HepG2 (cell line): ENCODE measurements around the gene NOL4L. TPM values are rescaled to one million over a fixed set of nuclear protein-coding genes. Genes with fewer than 3 reads are reported as not detected.

ENCODE experiments used
- FOXO1 ChIP-seq: sonication (generic); formaldehyde crosslinking; IDR thresholded peaks from 2 replicates; pipeline ENCODE4 v1.4.0; 2020; ENCODE audit warnings: missing genetic modification reagents
- GLI4 ChIP-seq: sonication (generic); formaldehyde crosslinking; IDR thresholded peaks from 2 replicates; pipeline ENCODE4 v1.5.1; 2020; ENCODE audit warnings: missing genetic modification reagents, mild to moderate bottlenecking, moderate library complexity, borderline replicate concordance
- MEIS1 ChIP-seq: sonication (generic); formaldehyde crosslinking; IDR thresholded peaks from 2 replicates; pipeline ENCODE4 v1.9.0; 2021; ENCODE audit warnings: mild to moderate bottlenecking, missing genetic modification reagents, moderate library complexity, borderline replicate concordance
- MYC ChIP-seq: sonication (generic); formaldehyde crosslinking; IDR thresholded peaks from 2 replicates; pipeline ENCODE4 v1.9.0; 2021; ENCODE audit warnings: missing genetic modification reagents, borderline replicate concordance
- SIX1 ChIP-seq: sonication (generic); formaldehyde crosslinking; IDR thresholded peaks from 2 replicates; pipeline ENCODE4 v1.4.0; 2020; ENCODE audit warnings: missing genetic modification reagents, borderline replicate concordance
- SNAI1 ChIP-seq: sonication (generic); formaldehyde crosslinking; IDR thresholded peaks from 2 replicates; pipeline ENCODE4 v1.5.0; 2020; ENCODE audit warnings: mild to moderate bottlenecking, missing genetic modification reagents, borderline replicate concordance
- SOX6 ChIP-seq, 2 experiments: fragments of 450-650 bp in 1 of 2; sonication (generic) in 1 of 2; formaldehyde crosslinking in 1 of 2; IDR thresholded peaks; 2 replicates each; pipeline versions ENCODE4 v1.4.0 to v1.6.1; 2017 to 2020; ENCODE audit warnings: antibody characterized with exemption in 1 of 2, mild to moderate bottlenecking in 1 of 2, missing genetic modification reagents in 1 of 2
- SUZ12 ChIP-seq: fragments of 150-350 bp; IDR thresholded peaks from 2 replicates; pipeline ENCODE4 v1.6.1; 2014; ENCODE audit warnings: low read depth, low read length
- TERF1 ChIP-seq: sonication (generic); formaldehyde crosslinking; IDR thresholded peaks from 2 replicates; pipeline ENCODE4 v1.8.0; 2022; ENCODE audit warnings: mild to moderate bottlenecking, missing genetic modification reagents, moderate library complexity
- USF2 ChIP-seq, 2 experiments: sonication (generic) in 1 of 2; formaldehyde crosslinking in 1 of 2; IDR thresholded peaks; 2 replicates each; pipeline versions ENCODE4 v1.5.1 to v1.6.1; 2011 to 2020; ENCODE audit warnings: borderline replicate concordance in 1 of 2, low read depth in 1 of 2, low read length in 1 of 2, mild to moderate bottlenecking in 1 of 2, missing genetic modification reagents in 1 of 2, moderate library complexity in 1 of 2
- ZBTB26 ChIP-seq: IDR thresholded peaks from 2 replicates; pipeline ENCODE4 v1.6.1; 2016; ENCODE audit warnings: missing compliant biosample characterization, missing genetic modification reagents, borderline replicate concordance
- ZNF10 ChIP-seq: sonication (generic); formaldehyde crosslinking; IDR thresholded peaks from 2 replicates; pipeline ENCODE4 v1.4.0; 2020; ENCODE audit warnings: mild to moderate bottlenecking, low read depth, missing genetic modification reagents, borderline replicate concordance
- ZNF121 ChIP-seq: sonication (generic); formaldehyde crosslinking; IDR thresholded peaks from 2 replicates; pipeline ENCODE4 v1.5.0; 2020; ENCODE audit warnings: mild to moderate bottlenecking, missing genetic modification reagents
- ZNF441 ChIP-seq: sonication (generic); formaldehyde crosslinking; IDR thresholded peaks from 2 replicates; pipeline ENCODE4 v1.7.0; 2021; ENCODE audit warnings: missing genetic modification reagents, borderline replicate concordance
- ZNF468 ChIP-seq: sonication (generic); formaldehyde crosslinking; IDR thresholded peaks from 2 replicates; pipeline ENCODE4 v1.8.0; 2022; ENCODE audit warnings: mild to moderate bottlenecking, moderate library complexity, missing genetic modification reagents
- ZNF510 ChIP-seq: sonication (generic); formaldehyde crosslinking; IDR thresholded peaks from 2 replicates; pipeline ENCODE4 v1.4.0; 2020; ENCODE audit warnings: low read depth, mild to moderate bottlenecking, missing genetic modification reagents
- ZNF83 ChIP-seq: sonication (generic); formaldehyde crosslinking; IDR thresholded peaks from 2 replicates; pipeline ENCODE4 v1.4.0; 2020; ENCODE audit warnings: missing genetic modification reagents, mild to moderate bottlenecking, borderline replicate concordance
- ZNF891 ChIP-seq: sonication (generic); formaldehyde crosslinking; IDR thresholded peaks from 2 replicates; pipeline ENCODE4 v1.5.0; 2020; ENCODE audit warnings: mild to moderate bottlenecking, missing genetic modification reagents
- ZSCAN25 ChIP-seq: sonication (generic); formaldehyde crosslinking; IDR thresholded peaks from 2 replicates; pipeline ENCODE4 v1.8.0; 2022; ENCODE audit warnings: mild to moderate bottlenecking, missing genetic modification reagents
- polyA plus RNA-seq, 8 experiments: library from polyadenylated mRNA; depleted of rRNA in 3 of 8; stranded (reverse) in 7 of 8; unstranded in 1 of 8; fragments of >200 nt; fragmentation: Illumina TruSeq in 4 of 8; extraction: Trizol in 4 of 8; gene quantifications; 2 replicates each; pipeline versions ENCODE4 v1.2.1 to v1.2.3, GENCODE V29; 2011 to 2016; ENCODE audit warnings: low read depth in 4 of 8, missing spikeins in 1 of 8, mixed read lengths in 1 of 8; ENCODE audit not compliant: insufficient read depth in 1 of 8
- total RNA-seq, 5 experiments: library from RNA; depleted of rRNA; stranded (reverse); fragments of >200 nt; fragmentation: Illumina TruSeq; extraction: Trizol; gene quantifications; 2 replicates each; pipeline ENCODE4 v1.2.3, GENCODE V29; 2016; ENCODE audit warnings: low read depth in 1 of 5
- TF ChIP-seq, protein P1 (sequence below): sonication (generic); formaldehyde crosslinking; conservative IDR thresholded peaks from 2 replicates; pipeline ENCODE4 v1.5.0; 2020; ENCODE audit warnings: missing genetic modification reagents
- TF ChIP-seq, protein P2 (sequence below): sonication (generic); formaldehyde crosslinking; IDR thresholded peaks from 2 replicates; pipeline ENCODE4 v1.4.0; 2020; ENCODE audit warnings: missing genetic modification reagents, mild to moderate bottlenecking, borderline replicate concordance

Gene NOL4L
- total and polyA plus RNA-seq, 2 of the 13 experiments (the other 11 are each of a cell fraction or from before 2014, with no cell fraction given), result 16.6 to 35.4 TPM

- TF ChIP-seq USF2 (IDR thresholded peaks at IDR 0.05; ENCODE audit: low read depth, low read length) (no peak), USF2 (CRISPR knock-in tag; IDR thresholded peaks at IDR 0.05; ENCODE audit: borderline replicate concordance) (no peak), ZBTB26 (no peak), ZNF10 (no peak), SUZ12 (no peak), ZNF468 (CRISPR knock-in tag) (peak; percentile 85; the same call in 1 of the 2 replicates), SOX6 (IDR thresholded peaks at IDR 0.05) (no peak), SOX6 (CRISPR knock-in tag; IDR thresholded peaks at IDR 0.05) (no peak), MYC (0 out of 2 replicates have a peak, but pooled peaks have one; percentile 52), ZNF121 (CRISPR knock-in tag) (peak; percentile 42), SNAI1 (CRISPR knock-in tag) (peak; percentile 50; the same call in 1 of the 2 replicates), ZNF510 (CRISPR knock-in tag) (peak; percentile 12; the same call in 1 of the 2 replicates), MEIS1 (0 out of 2 replicates have a peak, but pooled peaks have one; percentile 7), ZNF83 (0 out of 2 replicates have a peak, but pooled peaks have one; percentile 70), ZNF891 (CRISPR knock-in tag) (peak; percentile 75), ZNF441 (CRISPR knock-in tag) (no peak), FOXO1 (CRISPR knock-in tag) (no peak), TERF1 (CRISPR knock-in tag) (0 out of 2 replicates have a peak, but pooled peaks have one; percentile 41), GLI4 (0 out of 2 replicates have a peak, but pooled peaks have one; percentile 35), ZSCAN25 (CRISPR knock-in tag) (no peak), SIX1 (CRISPR knock-in tag) (no peak)
- TF ChIP-seq, protein P1, sequence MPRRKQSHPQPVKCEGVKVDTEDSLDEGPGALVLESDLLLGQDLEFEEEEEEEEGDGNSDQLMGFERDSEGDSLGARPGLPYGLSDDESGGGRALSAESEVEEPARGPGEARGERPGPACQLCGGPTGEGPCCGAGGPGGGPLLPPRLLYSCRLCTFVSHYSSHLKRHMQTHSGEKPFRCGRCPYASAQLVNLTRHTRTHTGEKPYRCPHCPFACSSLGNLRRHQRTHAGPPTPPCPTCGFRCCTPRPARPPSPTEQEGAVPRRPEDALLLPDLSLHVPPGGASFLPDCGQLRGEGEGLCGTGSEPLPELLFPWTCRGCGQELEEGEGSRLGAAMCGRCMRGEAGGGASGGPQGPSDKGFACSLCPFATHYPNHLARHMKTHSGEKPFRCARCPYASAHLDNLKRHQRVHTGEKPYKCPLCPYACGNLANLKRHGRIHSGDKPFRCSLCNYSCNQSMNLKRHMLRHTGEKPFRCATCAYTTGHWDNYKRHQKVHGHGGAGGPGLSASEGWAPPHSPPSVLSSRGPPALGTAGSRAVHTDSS (CRISPR knock-in tag), result no peak
- TF ChIP-seq, protein P2, sequence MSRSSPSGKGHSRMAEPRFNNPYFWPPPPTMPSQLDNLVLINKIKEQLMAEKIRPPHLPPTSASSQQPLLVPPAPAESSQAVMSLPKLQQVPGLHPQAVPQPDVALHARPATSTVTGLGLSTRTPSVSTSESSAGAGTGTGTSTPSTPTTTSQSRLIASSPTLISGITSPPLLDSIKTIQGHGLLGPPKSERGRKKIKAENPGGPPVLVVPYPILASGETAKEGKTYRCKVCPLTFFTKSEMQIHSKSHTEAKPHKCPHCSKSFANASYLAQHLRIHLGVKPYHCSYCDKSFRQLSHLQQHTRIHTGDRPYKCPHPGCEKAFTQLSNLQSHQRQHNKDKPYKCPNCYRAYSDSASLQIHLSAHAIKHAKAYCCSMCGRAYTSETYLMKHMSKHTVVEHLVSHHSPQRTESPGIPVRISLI (CRISPR knock-in tag), result peak; percentile 23; the same call in 1 of the 2 replicates
Observed at GRCh38 chr20:32523613-32524213, 61.4 kb downstream of the NOL4L start (continued).
